DOHH2 (cell line): ENCODE results near the gene CFAP119.

Experiments used
- H3F3A ChIP-seq: fragments of 200-600 bp; sonication (generic), shearing (Covaris generic); 2 replicates; pipeline ENCODE4 v1.6.0; 2016; ENCODE audit warnings: antibody characterized with exemption, mild to moderate bottlenecking; ENCODE audit not compliant: control insufficient read depth, insufficient read depth
- H3K27ac ChIP-seq: fragments of 200-600 bp; sonication (generic); 2 replicates; pipeline ENCODE4 v1.5.1; 2014; ENCODE audit warnings: low read depth, mild to moderate bottlenecking, low read length, moderate library complexity
- H3K27me3 ChIP-seq: fragments of 200-600 bp; sonication (generic); 2 replicates; pipeline ENCODE4 v1.6.1; 2014; ENCODE audit warnings: mild to moderate bottlenecking, low read length, mixed read lengths; ENCODE audit not compliant: control insufficient read depth
- H3K36me3 ChIP-seq: fragments of 200-600 bp; sonication (generic); 2 replicates; pipeline ENCODE4 v1.6.1; 2014; ENCODE audit warnings: mild to moderate bottlenecking, low read length, moderate library complexity, mixed read lengths; ENCODE audit not compliant: control insufficient read depth
- H3K4me1 ChIP-seq: fragments of 200-600 bp; sonication (generic); 2 replicates; pipeline ENCODE4 v1.6.1; 2014; ENCODE audit warnings: mild to moderate bottlenecking, low read length, mixed read lengths; ENCODE audit not compliant: control insufficient read depth
- H3K4me2 ChIP-seq: fragments of 200-600 bp; sonication (generic); 2 replicates; pipeline ENCODE4 v1.6.0; 2014; ENCODE audit warnings: mild to moderate bottlenecking, low read length, moderate library complexity
- H3K4me3 ChIP-seq: fragments of 200-600 bp; sonication (generic); 2 replicates; pipeline ENCODE4 v1.5.1; 2014; ENCODE audit warnings: mild to moderate bottlenecking, low read length, mixed read lengths
- H3K79me2 ChIP-seq: fragments of 200-600 bp; sonication (generic); 2 replicates; pipeline ENCODE4 v1.6.1; 2014; ENCODE audit warnings: mild to moderate bottlenecking, low read length, mixed read lengths; ENCODE audit not compliant: control insufficient read depth
- H3K9me2 ChIP-seq: fragments of 200-600 bp; sonication (generic); replicated peaks from 2 replicates; pipeline ENCODE4 v1.6.1; 2014; ENCODE audit warnings: mild to moderate bottlenecking, low read length, mixed read lengths; ENCODE audit not compliant: control insufficient read depth
- H3K9me3 ChIP-seq: fragments of 200-600 bp; sonication (generic); 2 replicates; pipeline ENCODE4 v1.6.1; 2014; ENCODE audit warnings: antibody characterized with exemption, low read length, mixed read lengths; ENCODE audit not compliant: control insufficient read depth, insufficient read depth
- H4K20me1 ChIP-seq: fragments of 200-600 bp; sonication (generic); 2 replicates; pipeline ENCODE4 v1.6.0; 2014; ENCODE audit warnings: low read depth, mild to moderate bottlenecking, antibody characterized with exemption, low read length, moderate library complexity; ENCODE audit not compliant: control insufficient read depth, insufficient read depth
- EZH2phosphoT487 ChIP-seq: fragments of 200-600 bp; sonication (generic); IDR thresholded peaks from 2 replicates; pipeline ENCODE4 v1.6.1; 2017; ENCODE audit warnings: borderline replicate concordance, mild to moderate bottlenecking, antibody characterized with exemption, low read length, moderate library complexity, mixed read lengths
- TF ChIP-seq, protein P1 (sequence below): fragments of 200-600 bp; sonication (generic); IDR thresholded peaks from one replicate; pipeline ENCODE4 v1.5.1; 2014; ENCODE audit warnings: antibody characterized with exemption, mild to moderate bottlenecking, low read depth, low read length; ENCODE audit not compliant: poor library complexity, severe bottlenecking

Gene CFAP119

DNA sequence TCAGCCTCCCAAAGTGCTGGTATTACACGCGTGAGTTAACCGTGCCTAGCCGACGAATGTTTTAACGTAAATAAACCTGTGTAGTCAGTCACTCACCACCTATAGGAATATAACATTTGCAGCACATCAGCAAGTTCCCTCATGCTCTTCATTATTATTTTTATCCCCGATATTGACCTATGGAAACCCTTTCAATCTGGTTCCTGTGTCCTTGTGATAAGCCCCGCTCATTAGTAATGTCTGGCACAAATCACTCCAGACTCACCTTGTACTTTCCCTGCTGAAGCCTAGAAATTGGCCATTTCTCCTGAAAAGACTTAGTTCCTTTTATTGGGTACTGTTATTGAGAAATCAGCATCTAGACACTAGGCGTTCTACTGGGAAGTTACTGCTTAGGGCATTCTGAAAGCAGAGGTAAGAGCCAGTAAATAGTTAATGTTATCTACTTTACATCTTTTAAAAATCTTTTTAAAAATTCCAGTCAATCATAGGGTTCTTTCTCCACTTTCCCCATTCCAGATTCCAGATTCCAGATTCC, 15.2 kb downstream of the CFAP119 start:
- Histone ChIP-seq H4K20me1 (no peaks in the 10 kb centered on the region), H3K27ac (no peak overlapping the region), H3K4me2 (no peak overlapping the region), H3K9me3 (no peaks in the 10 kb centered on the region), H3K9me2 (no peaks in the 10 kb centered on the region), H3K4me1 (peaks cover 17% of the 10 kb centered on the region), H3K79me2 (peaks cover 32% of the 10 kb centered on the region), H3K27me3 (no peaks in the 10 kb centered on the region), H3F3A (peaks cover 21% of the 10 kb centered on the region), H3K36me3 (peaks cover 58% of the 10 kb centered on the region), H3K4me3 (no peak overlapping the region)
- no peak for TF ChIP-seq EZH2phosphoT487
- TF ChIP-seq, protein P1, sequence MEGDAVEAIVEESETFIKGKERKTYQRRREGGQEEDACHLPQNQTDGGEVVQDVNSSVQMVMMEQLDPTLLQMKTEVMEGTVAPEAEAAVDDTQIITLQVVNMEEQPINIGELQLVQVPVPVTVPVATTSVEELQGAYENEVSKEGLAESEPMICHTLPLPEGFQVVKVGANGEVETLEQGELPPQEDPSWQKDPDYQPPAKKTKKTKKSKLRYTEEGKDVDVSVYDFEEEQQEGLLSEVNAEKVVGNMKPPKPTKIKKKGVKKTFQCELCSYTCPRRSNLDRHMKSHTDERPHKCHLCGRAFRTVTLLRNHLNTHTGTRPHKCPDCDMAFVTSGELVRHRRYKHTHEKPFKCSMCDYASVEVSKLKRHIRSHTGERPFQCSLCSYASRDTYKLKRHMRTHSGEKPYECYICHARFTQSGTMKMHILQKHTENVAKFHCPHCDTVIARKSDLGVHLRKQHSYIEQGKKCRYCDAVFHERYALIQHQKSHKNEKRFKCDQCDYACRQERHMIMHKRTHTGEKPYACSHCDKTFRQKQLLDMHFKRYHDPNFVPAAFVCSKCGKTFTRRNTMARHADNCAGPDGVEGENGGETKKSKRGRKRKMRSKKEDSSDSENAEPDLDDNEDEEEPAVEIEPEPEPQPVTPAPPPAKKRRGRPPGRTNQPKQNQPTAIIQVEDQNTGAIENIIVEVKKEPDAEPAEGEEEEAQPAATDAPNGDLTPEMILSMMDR, result no peak

DNA sequence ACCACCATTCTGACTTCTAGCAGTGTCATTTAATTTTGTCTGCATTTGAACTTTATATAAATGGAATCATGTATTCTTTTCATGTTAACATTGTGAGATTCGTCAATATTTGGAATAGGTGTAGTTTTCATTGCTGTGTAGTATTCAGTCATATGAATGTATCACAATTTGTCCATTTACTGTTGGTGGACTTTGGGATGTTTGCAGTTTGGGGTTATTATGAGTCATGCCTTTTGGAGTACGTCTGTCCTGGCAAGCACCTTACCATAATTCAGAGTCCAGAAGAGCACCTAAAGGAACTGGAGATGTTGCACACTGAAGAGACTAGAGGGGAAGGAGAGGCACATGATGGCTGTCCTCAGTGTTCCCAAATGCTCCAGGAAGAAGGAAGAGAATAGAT, 16.8 kb downstream of the CFAP119 start:
- no peak overlapping the region for H3K4me2 ChIP-seq
- H3K36me3 ChIP-seq, result peaks cover 59% of the 10 kb centered on the region
- peaks cover 17% of the 10 kb centered on the region for H3K4me1 ChIP-seq
- no peaks in the 10 kb centered on the region for H3K9me3 ChIP-seq
- H3K27ac ChIP-seq, result no peak overlapping the region
- H3F3A ChIP-seq, result peaks cover 21% of the 10 kb centered on the region
- H3K4me3 ChIP-seq, result no peak overlapping the region
- no peak for TF ChIP-seq EZH2phosphoT487
- TF ChIP-seq, protein P1, result no peak
- no peaks in the 10 kb centered on the region for H3K9me2 ChIP-seq
- no peaks in the 10 kb centered on the region for H3K27me3 ChIP-seq
- H4K20me1 ChIP-seq, result no peaks in the 10 kb centered on the region
- H3K79me2 ChIP-seq, result peaks cover 18% of the 10 kb centered on the region

DNA sequence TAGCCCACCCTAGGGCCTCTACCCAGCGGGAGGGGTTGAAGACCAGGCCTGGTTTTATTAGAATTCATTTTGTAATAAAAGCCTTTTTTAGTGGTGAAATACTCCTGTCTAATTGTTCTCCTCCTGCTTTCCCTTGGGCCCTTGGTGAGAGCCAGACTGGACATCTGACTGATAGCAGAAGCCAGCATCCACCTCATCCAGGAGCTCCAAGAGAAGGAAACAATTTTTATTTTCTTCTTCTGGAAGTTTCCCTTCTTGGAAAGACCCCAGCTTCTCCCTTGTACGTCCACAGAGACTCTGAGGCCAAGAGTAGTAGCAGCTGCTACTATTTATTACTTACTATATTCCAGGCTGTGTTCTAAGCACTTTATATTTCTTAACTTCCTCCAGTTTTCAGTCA, 17.7 kb downstream of the CFAP119 start:
- Histone ChIP-seq H3K79me2 (peaks cover 9% of the 10 kb centered on the region), H4K20me1 (no peaks in the 10 kb centered on the region), H3K27ac (no peak overlapping the region), H3K4me1 (peaks cover 8% of the 10 kb centered on the region), H3F3A (peaks cover 21% of the 10 kb centered on the region), H3K9me2 (no peaks in the 10 kb centered on the region), H3K36me3 (peaks cover 59% of the 10 kb centered on the region), H3K9me3 (no peaks in the 10 kb centered on the region), H3K4me2 (no peak overlapping the region), H3K27me3 (no peaks in the 10 kb centered on the region), H3K4me3 (no peak overlapping the region)
- no peak for TF ChIP-seq EZH2phosphoT487
- TF ChIP-seq, protein P1, result no peak

DNA sequence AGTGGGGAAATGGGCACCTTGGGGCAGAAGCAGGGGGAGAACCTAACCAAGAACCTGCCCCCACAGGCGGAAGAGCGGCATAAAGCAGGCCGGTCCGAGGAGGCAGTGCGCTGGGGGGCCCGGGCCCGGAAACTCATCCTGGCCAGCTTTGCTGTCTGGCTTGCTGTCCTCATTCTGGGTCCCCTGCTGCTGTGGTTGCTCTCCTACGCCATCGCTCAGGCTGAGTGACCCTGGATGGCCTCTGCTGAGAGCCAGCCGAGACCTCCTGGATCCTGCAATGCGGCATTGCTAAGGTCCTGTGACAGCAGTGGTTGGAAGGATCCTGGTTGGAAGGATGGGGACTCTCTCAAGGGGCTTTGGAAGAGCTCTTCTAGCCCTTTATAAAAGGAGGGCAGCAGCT, 18.1 kb downstream of the CFAP119 start:
- Histone ChIP-seq H3K36me3 (peaks cover 64% of the 10 kb centered on the region), H3K9me3 (no peaks in the 10 kb centered on the region), H3K27ac (no peak overlapping the region), H4K20me1 (no peaks in the 10 kb centered on the region), H3F3A (peaks cover 21% of the 10 kb centered on the region), H3K27me3 (no peaks in the 10 kb centered on the region), H3K4me1 (peaks cover 7% of the 10 kb centered on the region), H3K4me3 (no peak overlapping the region), H3K79me2 (peaks cover 5% of the 10 kb centered on the region), H3K4me2 (no peak overlapping the region), H3K9me2 (no peaks in the 10 kb centered on the region)
- no peak for TF ChIP-seq EZH2phosphoT487
- TF ChIP-seq, protein P1, result no peak
